Measurements from ENCODE around the gene TCF7L2.

TCF7L2 gene

GRCh38 chr10:113026679-113027078 is 76.6 kb downstream of the TCF7L2 start:
- ATAC-seq = peak; percentile 64
- TF ChIP-seq ZC3H10 (CRISPR knock-in tag; IDR thresholded peaks at IDR 0.05) (peak; percentile 37; the same call in 1 of the 2 replicates), ZNF70 (CRISPR knock-in tag; IDR thresholded peaks at IDR 0.05) (no peak), ISL1 (CRISPR knock-in tag; IDR thresholded peaks at IDR 0.05) (peak; percentile 39; the same call in 1 of the 2 replicates)

GRCh38 chr10:113027230-113027573 is 77.2 kb downstream of the TCF7L2 start:
- ATAC-seq = no peak

GRCh38 chr10:113027574-113028455 is 77.8 kb downstream of the TCF7L2 start:
- no peak for ATAC-seq
- TF ChIP-seq BACH2 (CRISPR knock-in tag; IDR thresholded peaks at IDR 0.05; ENCODE audit: borderline replicate concordance) (no peak), TCF4 (CRISPR knock-in tag; IDR thresholded peaks at IDR 0.05; ENCODE audit: borderline replicate concordance) (no peak), PPARA (CRISPR knock-in tag; IDR thresholded peaks at IDR 0.05; ENCODE audit: borderline replicate concordance) (no peak), ESRRG (CRISPR knock-in tag; IDR thresholded peaks at IDR 0.05) (no peak), CSRNP3 (CRISPR knock-in tag; IDR thresholded peaks at IDR 0.05) (no peak), RARB (CRISPR knock-in tag; IDR thresholded peaks at IDR 0.05) (no peak)

More at GRCh38 chr10:113027230-113027573, 77.2 kb downstream of the TCF7L2 start:
- TF ChIP-seq RARB (CRISPR knock-in tag; IDR thresholded peaks at IDR 0.05) = no peak
- TF ChIP-seq OSR1 (CRISPR knock-in tag; IDR thresholded peaks at IDR 0.05) = no peak
- TF ChIP-seq TCF4 (CRISPR knock-in tag; IDR thresholded peaks at IDR 0.05; ENCODE audit: borderline replicate concordance) = no peak

GRCh38 chr10:113028456-113029440 is 78.7 kb downstream of the TCF7L2 start:
- no peak for TF ChIP-seq RARB (CRISPR knock-in tag; IDR thresholded peaks at IDR 0.05)
- no peak for TF ChIP-seq CSDC2 (CRISPR knock-in tag; IDR thresholded peaks at IDR 0.05)
- no peak for TF ChIP-seq ZNF70 (CRISPR knock-in tag; IDR thresholded peaks at IDR 0.05)
- no peak for TF ChIP-seq ZNF565 (CRISPR knock-in tag; conservative IDR thresholded peaks at IDR 0.05; ENCODE audit: low read depth)
- TF ChIP-seq ZC3H10 (CRISPR knock-in tag; IDR thresholded peaks at IDR 0.05) = no peak
- no peak for TF ChIP-seq TSHZ2 (CRISPR knock-in tag; IDR thresholded peaks at IDR 0.05)
- no peak for TF ChIP-seq CSRNP3 (CRISPR knock-in tag; IDR thresholded peaks at IDR 0.05)
- no peak for TF ChIP-seq POU6F1 (CRISPR knock-in tag; IDR thresholded peaks at IDR 0.05; ENCODE audit: borderline replicate concordance, low read depth)
- no peak for TF ChIP-seq PATZ1 (CRISPR knock-in tag; IDR thresholded peaks at IDR 0.05; ENCODE audit: borderline replicate concordance)
- no peak for TF ChIP-seq ISL1 (CRISPR knock-in tag; IDR thresholded peaks at IDR 0.05)
- no peak for TF ChIP-seq TCF4 (CRISPR knock-in tag; IDR thresholded peaks at IDR 0.05; ENCODE audit: borderline replicate concordance)
- no peak for TF ChIP-seq ARNTL (CRISPR knock-in tag; IDR thresholded peaks at IDR 0.05; ENCODE audit: borderline replicate concordance, low read depth)
- no peak for TF ChIP-seq GLIS3 (CRISPR knock-in tag; IDR thresholded peaks at IDR 0.05)
- no peak for TF ChIP-seq ZNF8 (CRISPR knock-in tag; IDR thresholded peaks at IDR 0.05)
- TF ChIP-seq ZFP30 (CRISPR knock-in tag; IDR thresholded peaks at IDR 0.05) = no peak
- no peak for ATAC-seq

All from SK-N-SH treated with all-trans-retinoic acid at 6 μM for 48 hours (cell line).